Panc1 (cell line): ENCODE results near the gene FGF5. TPM values are rescaled to one million over a fixed set of nuclear protein-coding genes. Genes with fewer than 3 reads are reported as not detected.

ENCODE experiments used
- ATAC-seq: fragments of 200-7000 bp; cut with Tn5 transposase; 2 replicates; pipeline ENCODE4 v1.9.1; 2020; ENCODE audit warnings: mild to moderate bottlenecking, moderate library complexity
- Bru-seq: library from RNA; stranded (reverse); fragments of 400-500 nt; gene quantifications from one replicate; lab custom pipeline; 2021; lab: Mats Ljungman, UMichigan
- BruChase-seq, 2 experiments: library from RNA; stranded (reverse); fragments of 400-500 nt; gene quantifications; one replicate each; lab custom pipeline; 2021; lab: Mats Ljungman, UMichigan
- BruUV-seq: library from RNA; stranded (reverse); fragments of 400-500 nt; replicated peaks from 2 replicates; lab custom pipeline; 2021; lab: Mats Ljungman, UMichigan
- CTCF ChIA-PET: fragments of 300-600 bp; sonication (Branson Sonifier 250); formaldehyde crosslinking; loops from one replicate; lab custom pipeline; 2022; ENCODE audit warnings: antibody characterized with exemption; lab: Charles Lee
- POLR2A ChIA-PET: fragments of 300-600 bp; sonication (Branson Sonifier 250); formaldehyde crosslinking; loops from one replicate; lab custom pipeline; 2022; ENCODE audit warnings: antibody characterized with exemption; lab: Charles Lee
- DNase-seq: peaks from one replicate; pipeline ENCODE4 v3.0.0-alpha.2; 2010; ENCODE audit warnings: low read depth, low spot score
- H3K27ac ChIP-seq: 2 replicates; pipeline ENCODE4 v1.5.1; 2011; ENCODE audit warnings: mild to moderate bottlenecking, low read length, inconsistent platforms
- H3K27me3 ChIP-seq: fragments of 200-500 bp; sonication (Bioruptor generic); 2 replicates; pipeline ENCODE4 v1.6.0; 2014; ENCODE audit warnings: low read length, inconsistent platforms; ENCODE audit not compliant: control insufficient read depth, insufficient read depth
- H3K36me3 ChIP-seq: fragments of 200-500 bp; sonication (Bioruptor generic); 2 replicates; pipeline ENCODE4 v1.5.1; 2014; ENCODE audit warnings: inconsistent platforms, mild to moderate bottlenecking, low read length, moderate library complexity; ENCODE audit not compliant: control insufficient read depth, insufficient read depth
- H3K4me1 ChIP-seq: 2 replicates; pipeline ENCODE4 v1.5.1; 2011; ENCODE audit warnings: inconsistent platforms, mild to moderate bottlenecking, low read length, moderate library complexity; ENCODE audit not compliant: control insufficient read depth, insufficient read depth
- H3K4me3 ChIP-seq, 2 experiments: 2 replicates each; pipeline ENCODE4 v1.5.1; 2011 to 2012; ENCODE audit warnings: low read depth in 2 of 2, low read length in 2 of 2, mild to moderate bottlenecking in 2 of 2, inconsistent platforms in 1 of 2, moderate library complexity in 1 of 2
- H3K9me3 ChIP-seq: fragments of 200-500 bp; sonication (Bioruptor generic); 2 replicates; pipeline ENCODE4 v1.5.1; 2014; ENCODE audit warnings: low read depth, mild to moderate bottlenecking, inconsistent platforms, low read length, moderate library complexity; ENCODE audit not compliant: control insufficient read depth, insufficient read depth
- POLR2AphosphoS5 ChIP-seq: IDR thresholded peaks from 2 replicates; pipeline ENCODE4 v1.6.1; 2012; ENCODE audit warnings: mild to moderate bottlenecking, low read depth, low read length, moderate library complexity
- SIN3A ChIP-seq: IDR thresholded peaks from 2 replicates; pipeline ENCODE4 v1.6.1; 2012; ENCODE audit warnings: low read depth, mild to moderate bottlenecking, low read length, moderate library complexity, borderline replicate concordance; ENCODE audit not compliant: insufficient read depth
- TCF7L2 ChIP-seq: IDR thresholded peaks from 2 replicates; pipeline ENCODE4 v1.6.1; 2011; ENCODE audit warnings: mild to moderate bottlenecking, low read depth, low read length, inconsistent platforms
- in situ Hi-C: cut with HindIII; loops from 2 replicates; pipeline ENCODE4 v1.10.0; 2016; ENCODE audit warnings: low sequenced_read_pairs, low pct_unique_long_range_greater_than_20kb
- intact Hi-C: fragments of 100-400 bp; cut with micrococcal nuclease; formaldehyde crosslinking; loops from one replicate; pipeline ENCODE4 v1.10.0; 2022; ENCODE audit not compliant: unreplicated experiment
- long read RNA-seq: library from polyadenylated mRNA; unstranded; transcript quantifications from one replicate; pipeline ENCODE4 v2.0.0, GENCODE V29; 2021; ENCODE audit not compliant: unreplicated experiment
- polyA plus RNA-seq: library from polyadenylated mRNA; unstranded; fragments of >200 nt; gene quantifications from one replicate; pipeline ENCODE4 v1.2.1, GENCODE V29; 2012; ENCODE audit warnings: missing spikeins; ENCODE audit not compliant: insufficient read length
- total RNA-seq: library from RNA; stranded (reverse); gene quantifications from one replicate; pipeline ENCODE4 v1.2.1, GENCODE V29; 2021; ENCODE audit not compliant: unreplicated experiment
- TF ChIP-seq, protein P1 (sequence below), 2 experiments: IDR thresholded peaks; 2 replicates each; pipeline ENCODE4 v1.6.1; 2011 to 2012; ENCODE audit warnings: low read depth in 2 of 2, control low read depth in 1 of 2, low read length in 1 of 2, mild to moderate bottlenecking in 1 of 2, moderate library complexity in 1 of 2; ENCODE audit not compliant: insufficient read depth in 1 of 2
- TF ChIP-seq, protein P2 (sequence below): fragments of 450-650 bp; IDR thresholded peaks from 2 replicates; pipeline ENCODE4 v1.5.1; 2017; ENCODE audit warnings: mild to moderate bottlenecking

Gene FGF5, protein sequence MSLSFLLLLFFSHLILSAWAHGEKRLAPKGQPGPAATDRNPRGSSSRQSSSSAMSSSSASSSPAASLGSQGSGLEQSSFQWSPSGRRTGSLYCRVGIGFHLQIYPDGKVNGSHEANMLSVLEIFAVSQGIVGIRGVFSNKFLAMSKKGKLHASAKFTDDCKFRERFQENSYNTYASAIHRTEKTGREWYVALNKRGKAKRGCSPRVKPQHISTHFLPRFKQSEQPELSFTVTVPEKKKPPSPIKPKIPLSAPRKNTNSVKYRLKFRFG
- total RNA-seq = 1.3 TPM
- 0.19 TPM for polyA plus RNA-seq
- Bru-seq, nascent RNA = percentile 31 among the genes with signal in this experiment
- percentile 35 among the genes with signal in this experiment for BruChase-seq, experiment 1, labeled RNA remaining after a 2-hour chase
- BruChase-seq, experiment 2, labeled RNA remaining after a 6-hour chase = percentile 37 among the genes with signal in this experiment
- long read RNA-seq, partial matches to known transcripts = 1 of 3 reads
- long read RNA-seq, other reads (novel, unspliced or antisense) = 2 of 3 reads

DNA sequence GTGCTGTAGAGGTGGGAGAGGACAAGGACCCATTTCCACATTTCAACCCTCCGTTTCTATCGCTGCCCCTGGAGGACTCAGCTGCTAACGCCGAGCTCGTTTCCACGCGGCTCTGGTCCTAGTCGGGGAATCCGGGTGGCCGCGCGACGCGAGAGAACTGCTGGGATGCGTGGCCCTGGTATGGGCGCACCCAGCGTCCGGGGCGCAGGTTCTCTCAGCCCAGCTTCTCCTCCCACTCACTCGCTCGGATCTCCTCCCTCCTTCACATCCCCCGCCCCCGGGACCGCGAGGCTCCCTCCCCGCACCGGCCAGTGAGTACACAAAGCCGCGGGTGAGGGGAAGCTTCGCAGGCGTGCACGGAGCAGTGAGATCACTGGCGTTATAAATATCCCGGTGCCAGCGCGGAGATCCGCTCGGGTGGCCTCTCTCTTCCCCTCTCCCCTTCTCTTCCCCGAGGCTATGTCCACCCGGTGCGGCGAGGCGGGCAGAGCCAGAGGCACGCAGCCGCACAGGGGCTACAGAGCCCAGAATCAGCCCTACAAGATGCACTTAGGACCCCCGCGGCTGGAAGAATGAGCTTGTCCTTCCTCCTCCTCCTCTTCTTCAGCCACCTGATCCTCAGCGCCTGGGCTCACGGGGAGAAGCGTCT is at the start of gene FGF5:
Gene FGF5 (plus strand): TSS at position 412 of the 649 bp plus-strand sequence. CDS start 161 bp downstream, at position 573.
- in situ Hi-C loops (no loop called here), intact Hi-C loops (no loop called here)
- Histone ChIP-seq H3K4me3 (peak within 1 kb of the TSS; percentile 53 to 80), H3K4me1 (no peaks in the 10 kb centered on the region), H3K36me3 (no peaks in the 10 kb centered on the region), H3K9me3 (no peaks in the 10 kb centered on the region), H3K27ac (no peak within 1 kb of the TSS), H3K27me3 (peaks cover 10% of the 10 kb centered on the region)
- TF ChIP-seq, protein P1, sequence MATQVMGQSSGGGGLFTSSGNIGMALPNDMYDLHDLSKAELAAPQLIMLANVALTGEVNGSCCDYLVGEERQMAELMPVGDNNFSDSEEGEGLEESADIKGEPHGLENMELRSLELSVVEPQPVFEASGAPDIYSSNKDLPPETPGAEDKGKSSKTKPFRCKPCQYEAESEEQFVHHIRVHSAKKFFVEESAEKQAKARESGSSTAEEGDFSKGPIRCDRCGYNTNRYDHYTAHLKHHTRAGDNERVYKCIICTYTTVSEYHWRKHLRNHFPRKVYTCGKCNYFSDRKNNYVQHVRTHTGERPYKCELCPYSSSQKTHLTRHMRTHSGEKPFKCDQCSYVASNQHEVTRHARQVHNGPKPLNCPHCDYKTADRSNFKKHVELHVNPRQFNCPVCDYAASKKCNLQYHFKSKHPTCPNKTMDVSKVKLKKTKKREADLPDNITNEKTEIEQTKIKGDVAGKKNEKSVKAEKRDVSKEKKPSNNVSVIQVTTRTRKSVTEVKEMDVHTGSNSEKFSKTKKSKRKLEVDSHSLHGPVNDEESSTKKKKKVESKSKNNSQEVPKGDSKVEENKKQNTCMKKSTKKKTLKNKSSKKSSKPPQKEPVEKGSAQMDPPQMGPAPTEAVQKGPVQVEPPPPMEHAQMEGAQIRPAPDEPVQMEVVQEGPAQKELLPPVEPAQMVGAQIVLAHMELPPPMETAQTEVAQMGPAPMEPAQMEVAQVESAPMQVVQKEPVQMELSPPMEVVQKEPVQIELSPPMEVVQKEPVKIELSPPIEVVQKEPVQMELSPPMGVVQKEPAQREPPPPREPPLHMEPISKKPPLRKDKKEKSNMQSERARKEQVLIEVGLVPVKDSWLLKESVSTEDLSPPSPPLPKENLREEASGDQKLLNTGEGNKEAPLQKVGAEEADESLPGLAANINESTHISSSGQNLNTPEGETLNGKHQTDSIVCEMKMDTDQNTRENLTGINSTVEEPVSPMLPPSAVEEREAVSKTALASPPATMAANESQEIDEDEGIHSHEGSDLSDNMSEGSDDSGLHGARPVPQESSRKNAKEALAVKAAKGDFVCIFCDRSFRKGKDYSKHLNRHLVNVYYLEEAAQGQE (IDR thresholded peaks at IDR 0.05; ENCODE audit: insufficient read depth in 1 of 2, low read depth in 2 of 2, low read length in 1 of 2) = no peak
- TF ChIP-seq SIN3A (no peak), POLR2AphosphoS5 (no peak), TCF7L2 (no peak)
- TF ChIP-seq, protein P2, sequence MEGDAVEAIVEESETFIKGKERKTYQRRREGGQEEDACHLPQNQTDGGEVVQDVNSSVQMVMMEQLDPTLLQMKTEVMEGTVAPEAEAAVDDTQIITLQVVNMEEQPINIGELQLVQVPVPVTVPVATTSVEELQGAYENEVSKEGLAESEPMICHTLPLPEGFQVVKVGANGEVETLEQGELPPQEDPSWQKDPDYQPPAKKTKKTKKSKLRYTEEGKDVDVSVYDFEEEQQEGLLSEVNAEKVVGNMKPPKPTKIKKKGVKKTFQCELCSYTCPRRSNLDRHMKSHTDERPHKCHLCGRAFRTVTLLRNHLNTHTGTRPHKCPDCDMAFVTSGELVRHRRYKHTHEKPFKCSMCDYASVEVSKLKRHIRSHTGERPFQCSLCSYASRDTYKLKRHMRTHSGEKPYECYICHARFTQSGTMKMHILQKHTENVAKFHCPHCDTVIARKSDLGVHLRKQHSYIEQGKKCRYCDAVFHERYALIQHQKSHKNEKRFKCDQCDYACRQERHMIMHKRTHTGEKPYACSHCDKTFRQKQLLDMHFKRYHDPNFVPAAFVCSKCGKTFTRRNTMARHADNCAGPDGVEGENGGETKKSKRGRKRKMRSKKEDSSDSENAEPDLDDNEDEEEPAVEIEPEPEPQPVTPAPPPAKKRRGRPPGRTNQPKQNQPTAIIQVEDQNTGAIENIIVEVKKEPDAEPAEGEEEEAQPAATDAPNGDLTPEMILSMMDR = no peak
- DNase-seq (no peak), ATAC-seq (peak; percentile 71)
- no TSS peak for BruUV-seq
- POLR2A ChIA-PET = no interaction called here
- CTCF ChIA-PET = no interaction called here

DNA sequence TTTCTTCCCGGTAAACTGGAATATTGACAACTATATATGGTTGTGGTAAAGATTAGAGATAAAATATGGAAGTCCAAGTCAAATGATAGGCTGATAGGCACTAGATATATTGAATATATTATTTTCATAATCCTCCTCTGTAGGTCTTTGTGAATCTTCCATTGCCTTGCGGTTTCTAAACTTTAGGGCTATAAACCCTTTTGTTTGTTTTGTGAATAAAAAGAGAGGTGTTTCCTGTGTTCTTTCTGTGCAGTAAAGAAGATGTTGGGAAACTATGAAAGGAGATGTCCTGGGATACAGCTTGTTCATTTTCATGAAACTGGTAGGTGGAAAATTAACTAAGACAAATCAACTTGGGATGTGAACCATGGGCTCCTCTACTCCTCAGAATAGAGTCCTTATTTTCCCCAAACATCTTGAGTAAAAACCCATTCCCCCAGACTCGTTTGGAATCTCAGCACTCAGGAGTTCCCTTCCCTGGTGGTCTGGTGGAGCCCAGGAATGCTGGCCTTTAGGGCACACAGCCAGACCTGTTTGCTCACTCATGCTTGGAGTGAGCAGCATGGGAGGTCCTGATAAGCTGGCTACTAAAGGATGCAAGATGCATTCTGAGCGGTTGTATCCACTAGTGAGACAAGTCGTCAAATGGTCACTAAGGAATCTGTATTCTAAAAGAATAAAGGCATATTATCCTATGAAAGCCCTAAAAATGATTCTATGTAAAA is 47.0 kb upstream of the FGF5 start:
- ATAC-seq (no peak), DNase-seq (no peak)
- POLR2A ChIA-PET = interaction anchor here (0.8 kb wide), 1 partner anchor 25 kb away, joined by 3 read pairs; no protein-coding TSS in a partner anchor
- H3K27ac ChIP-seq = no peak overlapping the region
- BruUV-seq = no TSS peak
- intact Hi-C loops = loop anchor here (5.0 to 10.0 kb wide), 4 partner anchors 103 to 1267 kb away; partner anchors contain the start of gene CFAP299
- no peaks in the 10 kb centered on the region for H3K36me3 ChIP-seq
- in situ Hi-C loops = no loop called here
- no peaks in the 10 kb centered on the region for H3K27me3 ChIP-seq
- H3K4me3 ChIP-seq = no peak overlapping the region
- H3K9me3 ChIP-seq = no peaks in the 10 kb centered on the region
- no peaks in the 10 kb centered on the region for H3K4me1 ChIP-seq
- CTCF ChIA-PET = interaction anchor here (0.9 to 1.3 kb wide), 3 partner anchors 103 to 1193 kb away, joined by 3 to 6 read pairs (median 4); no protein-coding TSS in a partner anchor
- TF ChIP-seq, protein P2 = no peak
- no peak for TF ChIP-seq TCF7L2
- TF ChIP-seq, protein P1 (IDR thresholded peaks at IDR 0.05; ENCODE audit: insufficient read depth in 1 of 2, low read depth in 2 of 2, low read length in 1 of 2) = no peak
- no peak for TF ChIP-seq POLR2AphosphoS5
- TF ChIP-seq SIN3A = no peak
